ENCODE measurements around the gene ZBTB7B.
A peak's percentile ranks its signal among the peaks of the same experiment; 100 is the strongest.

The ZBTB7B gene

DNA sequence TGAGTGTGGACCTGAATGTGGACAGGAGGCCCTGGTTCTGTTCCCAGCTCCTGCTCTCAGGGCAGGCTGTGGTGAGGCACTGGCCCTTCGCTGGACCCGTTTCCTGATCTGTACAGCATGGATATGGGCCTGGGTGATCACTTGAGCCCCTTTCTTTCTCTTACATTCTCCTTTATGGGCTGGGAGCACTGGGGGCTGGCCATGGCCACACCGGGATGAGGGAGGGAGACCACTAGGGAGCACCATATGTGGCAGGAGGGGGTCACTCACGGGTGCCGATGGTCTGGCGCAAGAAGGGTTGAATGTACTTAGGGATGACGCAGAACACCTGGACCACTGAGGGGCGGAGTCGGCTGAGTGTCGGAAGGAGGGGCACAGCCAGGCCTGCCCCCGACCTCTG lies 28.3 kb downstream of the ZBTB7B start:
- H3K27ac ChIP-seq = no peak overlapping the region
- no peak for TF ChIP-seq ZFX (IDR thresholded peaks at IDR 0.05; ENCODE audit: borderline replicate concordance)
- TF ChIP-seq, protein P1, sequence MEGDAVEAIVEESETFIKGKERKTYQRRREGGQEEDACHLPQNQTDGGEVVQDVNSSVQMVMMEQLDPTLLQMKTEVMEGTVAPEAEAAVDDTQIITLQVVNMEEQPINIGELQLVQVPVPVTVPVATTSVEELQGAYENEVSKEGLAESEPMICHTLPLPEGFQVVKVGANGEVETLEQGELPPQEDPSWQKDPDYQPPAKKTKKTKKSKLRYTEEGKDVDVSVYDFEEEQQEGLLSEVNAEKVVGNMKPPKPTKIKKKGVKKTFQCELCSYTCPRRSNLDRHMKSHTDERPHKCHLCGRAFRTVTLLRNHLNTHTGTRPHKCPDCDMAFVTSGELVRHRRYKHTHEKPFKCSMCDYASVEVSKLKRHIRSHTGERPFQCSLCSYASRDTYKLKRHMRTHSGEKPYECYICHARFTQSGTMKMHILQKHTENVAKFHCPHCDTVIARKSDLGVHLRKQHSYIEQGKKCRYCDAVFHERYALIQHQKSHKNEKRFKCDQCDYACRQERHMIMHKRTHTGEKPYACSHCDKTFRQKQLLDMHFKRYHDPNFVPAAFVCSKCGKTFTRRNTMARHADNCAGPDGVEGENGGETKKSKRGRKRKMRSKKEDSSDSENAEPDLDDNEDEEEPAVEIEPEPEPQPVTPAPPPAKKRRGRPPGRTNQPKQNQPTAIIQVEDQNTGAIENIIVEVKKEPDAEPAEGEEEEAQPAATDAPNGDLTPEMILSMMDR (IDR thresholded peaks at IDR 0.05) = no peak

DNA sequence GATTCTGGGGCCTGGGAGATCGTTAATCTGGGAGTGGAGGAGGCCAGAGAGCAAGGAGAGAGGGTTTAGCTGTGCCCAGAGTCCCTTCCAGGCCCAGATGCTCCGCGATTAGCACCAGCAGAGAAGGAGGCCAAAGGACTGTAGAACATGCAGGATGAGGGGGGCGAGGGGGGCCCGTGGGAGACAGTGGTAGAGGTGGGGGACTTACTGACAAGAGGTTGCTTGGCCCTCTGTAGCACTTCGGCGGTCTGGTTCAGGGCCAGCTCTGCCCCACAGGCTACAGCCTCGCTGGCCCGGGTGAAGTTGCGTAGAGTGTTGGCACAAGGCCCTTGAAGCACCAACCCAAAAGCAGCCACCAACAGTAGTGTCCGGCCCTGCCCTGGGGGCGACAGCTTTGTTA lies 30.3 kb downstream of the ZBTB7B start:
- no peak overlapping the region for H3K27ac ChIP-seq
- TF ChIP-seq ZFX (IDR thresholded peaks at IDR 0.05; ENCODE audit: borderline replicate concordance) = no peak
- TF ChIP-seq, protein P1 (IDR thresholded peaks at IDR 0.05) = no peak

DNA sequence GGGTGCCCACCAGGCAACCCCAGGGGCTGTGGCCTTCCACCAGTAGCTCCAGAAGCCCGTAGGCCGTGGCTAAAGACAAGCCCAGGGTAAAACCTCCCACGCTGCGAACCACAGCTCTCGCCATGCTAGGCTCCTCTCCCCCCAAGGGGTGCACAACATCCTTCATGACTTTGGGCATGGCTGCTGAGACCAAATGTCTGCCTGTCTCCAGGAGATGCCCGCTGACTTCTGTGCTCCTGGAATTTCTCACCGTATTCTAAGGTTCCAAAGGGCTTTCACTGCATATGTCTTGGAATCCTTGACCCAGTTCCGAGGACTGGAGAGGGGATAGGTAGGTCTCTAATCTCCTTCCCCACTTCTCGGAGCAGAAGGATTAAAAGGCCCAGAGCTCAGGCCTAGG lies 30.9 kb downstream of the ZBTB7B start, which contains the start of the genes DCST1 and DCST2:
Gene DCST1 (plus strand): TSS at position 301 of the 400 bp plus-strand sequence. CDS start 213 bp downstream, outside the sequence.
Gene DCST2 (minus strand): TSS at position 258 of the 400 bp plus-strand sequence. CDS start 80 bp downstream, at position 178.
- TF ChIP-seq ZFX (IDR thresholded peaks at IDR 0.05; ENCODE audit: borderline replicate concordance) = no peak
- TF ChIP-seq, protein P1 (IDR thresholded peaks at IDR 0.05) = no peak
- H3K27ac ChIP-seq = no peak within 1 kb of the TSS

DNA sequence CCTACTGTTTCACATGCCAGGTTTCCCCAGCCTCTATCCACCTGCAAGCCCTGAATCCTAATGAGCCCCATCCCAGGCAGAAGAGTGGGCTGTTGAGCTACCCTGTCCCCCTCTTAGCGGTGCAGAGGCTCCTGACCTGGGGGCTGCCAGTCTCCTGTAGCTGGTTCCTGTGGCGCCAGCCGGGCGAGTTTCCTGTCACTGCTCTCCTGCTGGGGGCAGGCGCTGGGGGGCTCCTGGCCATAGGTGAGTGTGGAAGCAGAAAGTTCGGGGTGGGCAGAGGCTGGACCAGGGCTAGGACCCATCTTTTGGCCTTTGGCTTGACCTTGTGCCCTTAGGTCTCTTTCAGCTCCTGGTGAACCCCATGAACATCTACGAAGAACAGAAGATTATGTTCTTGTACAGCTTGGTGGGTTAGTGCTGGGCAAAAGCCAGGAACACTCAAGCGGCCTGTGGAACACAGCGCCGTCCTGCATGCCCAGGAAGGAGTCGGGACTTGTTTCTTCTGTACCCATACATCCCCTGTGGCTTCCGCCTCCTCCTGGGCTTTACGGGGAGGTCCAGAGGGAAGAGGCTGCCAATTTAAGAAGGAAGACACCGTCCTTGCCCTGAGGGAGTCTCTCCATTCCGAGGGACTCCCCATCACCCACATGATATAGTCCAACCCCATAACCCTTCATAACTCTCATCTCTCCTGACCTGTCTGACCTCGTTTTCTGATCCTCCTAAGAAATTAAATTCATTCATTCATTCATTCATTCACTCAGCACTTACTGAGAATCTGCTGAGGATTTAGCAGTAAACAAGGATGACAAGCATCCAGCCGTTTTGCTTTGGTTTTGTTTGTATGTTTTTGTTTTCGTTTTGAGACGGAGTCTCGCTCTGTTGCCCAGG lies 32.0 kb downstream of the ZBTB7B start:
- H3K27ac ChIP-seq = no peak overlapping the region
- TF ChIP-seq, protein P1 (IDR thresholded peaks at IDR 0.05) = no peak
- no peak for TF ChIP-seq ZFX (IDR thresholded peaks at IDR 0.05; ENCODE audit: borderline replicate concordance)

DNA sequence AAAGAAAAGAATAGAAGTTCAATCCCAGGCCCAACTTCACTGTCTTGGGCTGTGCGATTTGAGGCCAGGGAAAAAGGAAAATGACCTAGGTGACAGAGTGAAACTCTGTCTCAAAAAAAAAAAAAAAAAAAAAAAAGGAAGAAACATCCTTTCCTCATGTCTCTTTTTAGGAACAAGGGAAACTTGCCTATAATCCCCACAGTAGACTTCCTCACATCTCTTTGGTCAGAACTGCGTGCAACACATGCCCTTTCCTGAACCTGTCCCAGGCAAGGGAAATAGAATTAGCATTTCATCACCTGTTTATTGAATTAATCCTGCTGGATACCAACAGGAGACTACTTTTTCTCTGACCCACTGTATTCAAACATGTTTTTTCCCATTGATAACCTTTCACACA lies 33.3 kb downstream of the ZBTB7B start:
- TF ChIP-seq ZFX (IDR thresholded peaks at IDR 0.05; ENCODE audit: borderline replicate concordance) = no peak
- TF ChIP-seq, protein P1 (IDR thresholded peaks at IDR 0.05) = no peak
- H3K27ac ChIP-seq = no peak overlapping the region

DNA sequence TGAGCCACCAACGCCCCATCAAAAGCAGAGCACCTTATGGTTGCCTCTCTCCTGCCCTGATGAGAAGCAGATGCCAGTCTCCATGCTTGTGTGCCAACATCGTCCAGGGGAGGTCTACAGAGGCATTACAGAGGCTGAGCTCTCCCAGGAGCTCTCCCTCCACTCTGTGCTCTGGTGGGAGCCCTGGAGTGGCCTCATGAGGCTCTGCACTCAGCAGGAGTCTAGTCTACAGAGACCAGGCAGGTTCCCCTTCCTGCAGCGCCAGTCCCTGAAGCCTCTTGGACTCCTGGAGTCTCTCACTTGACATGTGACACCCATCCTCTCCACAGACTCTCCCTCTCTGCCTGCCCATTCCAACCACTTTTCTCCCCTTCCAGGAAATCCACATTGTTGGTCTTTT lies 34.4 kb downstream of the ZBTB7B start:
- TF ChIP-seq ZFX (IDR thresholded peaks at IDR 0.05; ENCODE audit: borderline replicate concordance) = no peak
- TF ChIP-seq, protein P1 (IDR thresholded peaks at IDR 0.05) = no peak
- H3K27ac ChIP-seq = no peak overlapping the region

DNA sequence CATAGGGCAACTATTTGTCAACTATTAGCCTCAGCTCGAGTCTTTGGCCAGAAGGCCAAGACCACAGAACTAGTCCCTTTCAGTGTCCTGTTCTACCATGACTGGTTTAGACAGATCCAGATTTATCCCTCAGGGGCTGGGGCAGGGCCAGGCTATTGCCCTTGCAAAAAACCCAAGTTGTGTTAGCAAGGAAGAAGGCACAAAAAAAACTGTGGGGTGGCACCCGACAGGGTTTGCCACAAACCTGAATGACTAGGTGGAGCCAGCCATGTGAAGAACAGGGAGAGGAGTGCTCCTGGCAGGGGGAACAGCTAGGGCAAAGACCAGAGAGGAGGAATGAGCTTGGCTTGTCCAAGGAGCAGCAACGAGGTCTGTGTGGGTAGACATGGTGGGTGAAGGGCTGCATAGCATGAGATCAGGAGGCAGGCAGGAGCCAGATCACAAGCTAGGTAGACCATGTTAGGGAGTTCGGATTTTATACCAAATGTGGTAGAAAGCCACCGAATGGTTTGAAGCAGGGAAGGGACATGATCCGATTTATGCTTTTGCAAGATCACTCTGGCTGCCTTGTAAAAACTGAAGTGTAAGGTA lies 35.3 kb downstream of the ZBTB7B start:
- TF ChIP-seq, protein P1 (IDR thresholded peaks at IDR 0.05) = no peak
- no peak for TF ChIP-seq ZFX (IDR thresholded peaks at IDR 0.05; ENCODE audit: borderline replicate concordance)
- H3K27ac ChIP-seq = peak overlapping the region; percentile 82
